SK-N-MC (cell line): ENCODE data around the gene GPANK1.

Experiments used
- EZH2 ChIP-seq: fragments of 200-600 bp; sonication (generic); IDR thresholded peaks from one replicate; pipeline ENCODE4 v1.6.1; 2017; ENCODE audit warnings: antibody characterized with exemption
- FOXP2 ChIP-seq: optimal IDR thresholded peaks from 2 replicates; pipeline ENCODE3; 2011; ENCODE audit warnings: mild to moderate bottlenecking, moderate library complexity; ENCODE audit not compliant: insufficient read depth; ENCODE audit errors: extremely low read length, control extremely low read depth
- POLR2AphosphoS5 ChIP-seq: IDR thresholded peaks from 2 replicates; pipeline ENCODE4 v1.6.1; 2012; ENCODE audit warnings: mild to moderate bottlenecking, low read depth, low read length, borderline replicate concordance

- no peak for TF ChIP-seq EZH2
- TF ChIP-seq POLR2AphosphoS5, result no peak
- TF ChIP-seq FOXP2, result no peak
These were observed 23.4 kb downstream of the GPANK1 start for GRCh38 chr6:31641370-31641769.
